Kidney epithelial cell (primary cell): ENCODE measurements around the gene PKD1. TPM values are rescaled to one million over a fixed set of nuclear protein-coding genes. Genes with fewer than 3 reads are reported as not detected.
A peak's percentile ranks its signal among the peaks of the same experiment; 100 is the strongest.
"Not testable (repeated sequence)": the region's sequence is repeated elsewhere in the genome, so short reads cannot be mapped to it uniquely, and the experiment has no call there.

Source experiments
- DNase-seq: peaks from one replicate; pipeline ENCODE4 v3.0.0-alpha.2; 2010; ENCODE audit warnings: low read depth
- H3K27me3 ChIP-seq: 2 replicates; pipeline ENCODE4 v1.6.0; 2011; ENCODE audit warnings: low read length; ENCODE audit not compliant: control insufficient read depth, insufficient read depth
- H3K36me3 ChIP-seq: 2 replicates; pipeline ENCODE4 v1.5.1; 2011; ENCODE audit warnings: low read length; ENCODE audit not compliant: control insufficient read depth, insufficient read depth
- H3K4me3 ChIP-seq: 2 replicates; pipeline ENCODE4 v1.5.1; 2011; ENCODE audit warnings: low read depth, mild to moderate bottlenecking, control low read depth, low read length
- total RNA-seq: library from RNA; depleted of rRNA; stranded (reverse); fragments of >200 nt; gene quantifications from 2 replicates; pipeline ENCODE4 v1.2.3, GENCODE V29; 2015
- TF ChIP-seq, protein P1 (sequence below): IDR thresholded peaks from 2 replicates; pipeline ENCODE4 v1.5.1; 2011; ENCODE audit warnings: mild to moderate bottlenecking, moderate library complexity, low read length, control low read depth, inconsistent platforms; ENCODE audit not compliant: insufficient read depth, poor library complexity, severe bottlenecking

Gene PKD1
- total RNA-seq, 1 donor from 2014 or later: 85.6 TPM

DNA sequence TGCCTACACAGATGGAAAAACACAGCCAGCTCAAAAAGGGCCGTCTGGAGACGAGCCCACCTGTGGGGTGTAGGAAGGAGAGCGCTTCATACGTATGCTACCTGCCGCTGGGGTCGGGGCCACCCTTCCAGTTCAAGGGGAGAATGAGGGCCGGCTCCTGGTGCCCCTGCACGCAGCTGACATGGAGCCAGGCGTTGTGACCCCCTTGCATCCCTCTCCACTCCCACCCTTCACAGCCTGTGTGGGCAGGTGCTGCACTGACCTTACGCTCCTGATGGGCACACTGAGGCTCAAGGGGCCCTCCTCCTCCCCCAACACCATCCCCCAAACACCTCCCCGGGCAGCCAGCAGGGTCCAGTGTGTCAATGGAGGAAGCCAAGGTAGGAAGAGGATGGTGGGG is 10.1 kb downstream of the PKD1 start:
- H3K4me3 ChIP-seq, DNase-seq, H3K36me3 ChIP-seq, H3K27me3 ChIP-seq: not testable (repeated sequence)

DNA sequence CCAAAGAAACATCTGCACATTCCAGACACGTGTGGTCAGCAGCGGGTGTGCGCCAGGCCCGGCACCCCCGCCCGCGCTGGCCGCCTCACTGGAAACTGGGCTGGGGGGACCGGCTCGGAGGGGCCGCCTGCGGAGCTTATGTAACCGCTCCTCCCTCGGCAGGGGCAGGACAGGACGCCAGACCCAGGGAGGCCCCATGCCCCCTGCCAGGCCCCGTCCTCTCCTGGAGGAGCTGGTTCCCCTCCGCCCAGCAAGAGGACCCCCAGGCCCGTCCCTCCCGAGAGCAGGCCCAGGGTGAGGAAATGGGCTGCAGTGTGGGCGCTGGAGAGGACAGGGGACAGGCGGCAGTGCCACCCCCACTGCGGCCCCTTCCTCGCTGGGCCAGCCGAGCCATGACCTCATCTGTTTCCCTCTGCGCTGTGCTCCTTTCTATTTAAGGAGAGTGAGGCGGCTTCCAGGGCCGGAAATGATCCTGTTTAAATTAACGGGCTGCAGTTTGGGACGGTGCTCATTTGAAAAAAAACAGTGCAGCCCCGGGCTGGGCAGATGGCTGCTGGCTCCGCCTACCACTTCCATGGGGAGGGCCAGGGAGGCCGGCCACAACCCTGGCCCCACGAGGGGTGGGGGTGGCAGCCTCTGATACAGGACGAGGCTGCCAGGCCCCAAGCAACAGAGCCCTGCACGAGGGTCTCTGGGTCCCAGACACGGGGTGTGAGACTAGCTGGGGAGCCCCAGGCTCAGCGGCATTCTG is 10.8 kb downstream of the PKD1 start:
- not testable (repeated sequence) for DNase-seq
- peak overlapping the region; percentile 22 for H3K4me3 ChIP-seq

DNA sequence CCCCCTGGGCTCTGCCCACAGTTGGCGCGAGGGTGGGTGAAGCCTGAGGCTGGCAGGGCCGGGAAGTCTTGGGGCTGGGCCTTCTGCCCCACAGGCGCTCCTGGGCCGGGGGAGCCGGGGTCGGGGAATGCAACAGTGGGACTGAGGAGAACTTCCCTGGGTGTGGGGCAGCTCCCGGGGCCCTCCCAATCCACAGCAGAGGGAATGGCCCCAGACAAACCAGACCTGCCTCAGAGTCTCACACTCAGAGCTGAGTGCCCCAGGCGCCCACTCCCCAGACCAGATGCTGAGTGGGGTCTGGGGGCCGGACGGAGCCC is 11.4 kb downstream of the PKD1 start:
- not testable (repeated sequence) for DNase-seq, H3K4me3 ChIP-seq, H3K27me3 ChIP-seq

More for the DNA sequence above, 10.8 kb downstream of the PKD1 start:
- not testable (repeated sequence) for H3K27me3 ChIP-seq, H3K36me3 ChIP-seq

DNA sequence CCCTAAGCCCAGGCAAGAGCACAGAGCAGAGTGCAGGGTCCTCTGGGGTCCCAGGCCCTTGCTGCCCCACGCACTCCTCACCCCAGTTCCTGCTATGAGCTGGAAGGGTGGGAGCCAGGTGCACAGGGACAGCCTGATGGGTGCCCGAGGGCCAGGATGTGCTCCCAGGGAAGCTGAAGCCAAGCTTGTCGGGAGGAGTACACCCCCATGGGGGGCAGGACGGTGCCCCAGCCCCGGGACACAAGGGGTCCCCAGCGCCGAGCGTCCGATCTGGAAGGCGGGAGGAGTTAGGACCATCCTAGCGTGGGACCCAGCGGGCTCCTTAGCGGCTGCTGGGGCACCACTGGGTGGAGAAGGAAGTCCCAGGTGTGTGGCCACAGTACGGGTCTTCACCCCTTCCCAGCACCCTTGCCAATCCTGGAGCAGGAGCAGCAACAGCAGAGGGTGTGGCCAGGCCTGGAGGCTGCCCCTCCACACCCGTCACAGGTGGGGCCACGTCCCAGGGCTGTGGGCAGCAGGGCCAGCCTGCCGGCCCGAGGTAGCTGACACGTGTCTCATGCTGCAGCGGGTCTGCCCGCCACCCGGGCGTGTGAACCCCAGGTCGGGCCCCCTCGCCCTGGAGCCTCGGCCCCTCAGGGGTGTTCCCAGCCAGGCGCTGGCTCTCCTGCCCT is 11.9 kb downstream of the PKD1 start:
- H3K36me3 ChIP-seq, DNase-seq: not testable (repeated sequence)

More for the DNA sequence above, 11.4 kb downstream of the PKD1 start:
- not testable (repeated sequence) for H3K36me3 ChIP-seq

DNA sequence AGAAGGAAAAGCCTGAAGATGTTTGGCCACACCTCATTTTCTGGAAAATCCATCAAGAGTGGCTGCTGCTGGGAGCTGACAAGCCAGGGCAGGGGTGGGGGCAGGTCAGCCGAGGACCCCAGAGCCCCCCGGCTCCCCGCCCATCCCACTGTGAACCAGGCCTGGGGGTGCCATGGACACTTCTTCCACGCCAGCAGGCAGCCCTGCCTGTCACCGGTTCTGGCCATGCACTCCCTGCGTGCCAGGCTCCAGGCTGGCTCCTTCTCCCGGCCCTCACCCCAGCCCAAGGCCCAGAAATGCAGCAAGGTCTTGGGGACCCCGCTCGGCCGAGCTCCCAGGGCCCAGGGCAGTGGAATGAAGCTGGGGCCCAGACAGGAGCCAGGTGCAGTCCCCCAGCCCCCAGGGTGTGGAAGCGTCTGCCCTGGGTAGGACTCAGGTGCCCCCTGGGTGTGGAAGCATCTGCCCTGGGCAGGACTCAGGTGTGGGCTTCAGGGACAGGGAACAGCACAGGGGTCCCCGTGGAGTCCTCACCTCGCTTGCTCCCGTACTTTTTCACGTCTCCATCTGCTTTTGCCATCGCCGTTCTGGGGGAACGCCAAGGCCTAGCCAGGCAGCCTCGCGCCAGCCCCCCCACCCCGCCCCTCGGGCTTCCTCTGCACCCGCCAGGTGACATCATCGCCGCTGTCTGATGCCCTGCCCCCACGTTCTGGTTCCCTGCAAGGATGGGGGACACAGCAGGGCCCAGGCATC is 12.6 kb downstream of the PKD1 start:
- H3K36me3 ChIP-seq, H3K4me3 ChIP-seq, DNase-seq, H3K27me3 ChIP-seq: not testable (repeated sequence)

More for the DNA sequence above, 11.9 kb downstream of the PKD1 start:
- not testable (repeated sequence) for H3K27me3 ChIP-seq, H3K4me3 ChIP-seq

DNA sequence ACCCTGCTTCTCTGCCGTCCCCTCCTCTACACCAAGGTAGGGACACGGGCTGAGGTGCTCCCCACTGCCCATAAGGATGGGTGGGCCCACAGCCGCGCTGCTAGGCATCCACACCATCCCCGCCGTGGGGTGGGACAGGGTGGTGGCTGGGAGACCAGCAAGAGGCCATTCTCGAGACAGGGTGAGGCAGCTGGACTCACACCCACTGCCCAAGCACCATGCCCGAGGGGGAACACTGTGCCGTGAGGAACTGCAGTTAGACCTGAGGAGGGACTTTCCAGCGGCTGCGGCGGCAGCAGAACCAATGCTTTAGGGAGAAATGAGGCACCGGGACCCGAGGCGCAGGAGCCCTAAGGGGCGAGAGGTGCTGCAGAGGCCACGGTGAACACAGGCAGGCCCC is 13.3 kb downstream of the PKD1 start:
- no peak overlapping the region for H3K4me3 ChIP-seq
- TF ChIP-seq, protein P1, sequence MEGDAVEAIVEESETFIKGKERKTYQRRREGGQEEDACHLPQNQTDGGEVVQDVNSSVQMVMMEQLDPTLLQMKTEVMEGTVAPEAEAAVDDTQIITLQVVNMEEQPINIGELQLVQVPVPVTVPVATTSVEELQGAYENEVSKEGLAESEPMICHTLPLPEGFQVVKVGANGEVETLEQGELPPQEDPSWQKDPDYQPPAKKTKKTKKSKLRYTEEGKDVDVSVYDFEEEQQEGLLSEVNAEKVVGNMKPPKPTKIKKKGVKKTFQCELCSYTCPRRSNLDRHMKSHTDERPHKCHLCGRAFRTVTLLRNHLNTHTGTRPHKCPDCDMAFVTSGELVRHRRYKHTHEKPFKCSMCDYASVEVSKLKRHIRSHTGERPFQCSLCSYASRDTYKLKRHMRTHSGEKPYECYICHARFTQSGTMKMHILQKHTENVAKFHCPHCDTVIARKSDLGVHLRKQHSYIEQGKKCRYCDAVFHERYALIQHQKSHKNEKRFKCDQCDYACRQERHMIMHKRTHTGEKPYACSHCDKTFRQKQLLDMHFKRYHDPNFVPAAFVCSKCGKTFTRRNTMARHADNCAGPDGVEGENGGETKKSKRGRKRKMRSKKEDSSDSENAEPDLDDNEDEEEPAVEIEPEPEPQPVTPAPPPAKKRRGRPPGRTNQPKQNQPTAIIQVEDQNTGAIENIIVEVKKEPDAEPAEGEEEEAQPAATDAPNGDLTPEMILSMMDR: no peak
- DNase-seq: no peak
- no peaks in the 10 kb centered on the region for H3K36me3 ChIP-seq
- H3K27me3 ChIP-seq: no peaks in the 10 kb centered on the region

DNA sequence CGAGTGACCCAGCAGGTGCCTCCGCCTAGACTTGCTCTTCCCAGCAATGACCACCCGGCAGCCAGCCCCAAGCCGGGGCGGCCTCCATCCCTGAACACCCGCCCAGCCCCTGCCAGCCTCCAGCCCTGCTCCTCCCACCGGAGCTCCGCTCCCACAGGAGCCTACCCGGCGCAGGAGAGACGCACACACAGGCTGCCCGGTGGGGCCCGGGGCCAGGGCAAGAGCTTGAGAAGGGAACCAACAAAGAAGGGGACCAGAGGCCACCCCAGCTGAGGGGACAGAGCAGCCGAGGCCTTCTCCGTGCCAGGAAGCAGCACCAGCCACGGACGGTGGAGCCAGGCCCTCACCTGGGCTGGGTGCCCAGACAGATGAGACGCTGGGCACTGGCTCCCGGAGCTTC is 13.8 kb downstream of the PKD1 start:
- TF ChIP-seq, protein P1: no peak
- no peak for DNase-seq
- Histone ChIP-seq H3K4me3 (no peak overlapping the region), H3K36me3 (no peaks in the 10 kb centered on the region), H3K27me3 (no peaks in the 10 kb centered on the region)

DNA sequence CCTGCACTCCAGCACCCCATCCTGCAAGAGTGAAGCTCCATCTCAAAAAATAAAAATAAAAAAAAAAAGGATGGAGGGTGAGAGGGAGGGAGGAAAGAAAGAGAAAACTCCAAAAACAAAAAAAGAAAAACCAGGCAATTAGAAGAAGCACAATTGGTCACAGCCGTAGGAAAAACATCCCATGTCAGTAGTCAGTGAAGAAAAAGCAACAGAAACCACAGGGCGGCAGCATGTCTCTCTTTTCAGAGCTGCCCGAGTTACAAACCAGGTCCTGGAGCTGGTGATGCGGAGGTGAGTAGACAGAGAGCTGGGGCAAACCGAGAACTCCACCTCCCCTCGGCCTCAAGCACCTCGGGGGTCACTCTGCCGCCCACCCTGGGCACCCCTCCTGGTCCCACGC is 14.4 kb downstream of the PKD1 start:
- H3K27me3 ChIP-seq, H3K4me3 ChIP-seq, H3K36me3 ChIP-seq, DNase-seq: not testable (repeated sequence)
- TF ChIP-seq, protein P1: peak; percentile 34

DNA sequence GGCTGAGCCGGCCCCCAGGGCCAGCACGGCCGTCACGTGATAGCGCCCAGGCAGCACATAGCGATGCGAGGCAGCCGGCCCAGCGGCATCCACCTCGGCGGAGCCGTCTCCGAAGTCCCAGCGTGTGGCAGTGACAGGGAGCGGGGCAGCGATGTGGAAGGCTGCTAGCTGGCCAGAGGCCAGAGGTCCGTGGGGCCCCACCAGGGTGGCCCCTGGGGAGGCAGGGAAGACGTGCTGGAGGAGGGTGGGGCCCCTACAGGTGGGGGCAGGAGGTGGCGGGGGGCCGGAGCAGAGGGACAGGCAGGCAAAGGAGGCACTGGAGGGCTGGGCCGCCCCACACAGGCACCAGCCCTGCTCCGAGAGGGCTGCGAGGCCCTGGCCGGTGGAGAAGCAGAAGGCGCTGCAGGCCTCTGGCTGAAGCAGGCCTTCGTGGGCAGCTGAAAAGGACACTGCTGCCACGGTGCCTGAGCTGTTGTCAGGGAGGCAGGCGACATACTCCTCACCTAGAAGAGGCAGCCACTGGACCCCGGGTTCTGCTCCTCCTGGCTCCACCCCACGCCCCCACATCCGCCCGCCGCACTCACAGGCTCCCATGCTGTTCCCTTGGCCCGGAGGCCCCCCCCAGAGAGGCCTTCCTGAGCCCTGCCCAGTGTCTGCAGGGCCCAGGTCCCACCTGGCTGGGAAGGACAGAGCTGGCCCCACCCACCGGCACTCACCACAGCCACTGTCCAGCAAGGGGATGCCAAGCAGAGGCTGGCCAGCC is 17.6 kb downstream of the PKD1 start:
- not testable (repeated sequence) for H3K4me3 ChIP-seq, H3K36me3 ChIP-seq, H3K27me3 ChIP-seq, DNase-seq

DNA sequence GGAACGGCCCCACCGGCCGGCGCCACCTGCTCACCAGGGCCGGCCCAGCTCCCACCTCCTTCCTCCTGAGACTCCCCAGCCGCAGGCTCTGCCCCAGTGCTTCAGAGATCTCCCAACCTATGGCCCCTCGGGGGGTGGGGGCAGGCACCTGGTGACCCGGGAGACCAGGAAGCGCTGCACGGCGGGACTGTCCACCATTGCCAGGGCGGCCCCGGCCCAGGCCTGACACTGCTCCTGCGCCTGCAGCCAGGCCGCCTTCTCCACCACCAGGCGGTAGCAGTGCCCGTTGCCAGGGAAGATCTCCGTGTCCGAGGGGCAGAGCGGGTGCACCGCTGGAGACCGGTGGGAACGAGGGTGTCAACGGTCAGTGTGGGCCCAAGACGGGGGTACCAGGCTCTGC is 18.4 kb downstream of the PKD1 start:
- not testable (repeated sequence) for H3K27me3 ChIP-seq, H3K36me3 ChIP-seq, DNase-seq, H3K4me3 ChIP-seq

DNA sequence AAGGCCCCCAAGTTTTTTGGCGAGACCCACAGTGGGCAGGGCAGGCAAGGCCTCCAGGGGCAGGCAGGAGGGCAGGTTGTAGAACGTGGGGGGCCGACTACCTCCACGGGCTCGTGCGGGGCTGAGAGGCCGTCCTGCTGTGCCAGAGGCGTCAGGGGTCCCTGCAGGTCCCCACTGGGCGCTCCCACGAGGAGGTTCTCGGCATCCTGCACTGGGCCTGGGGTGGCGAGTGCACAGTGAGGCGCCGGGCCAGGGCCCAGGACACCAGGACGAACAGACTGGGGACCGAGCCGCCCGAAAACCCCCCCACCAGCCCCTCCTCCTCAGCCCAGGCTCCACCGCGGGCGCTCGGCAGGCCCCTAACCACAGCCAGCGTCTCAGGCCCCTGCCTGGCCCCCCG is 19.3 kb downstream of the PKD1 start:
- not testable (repeated sequence) for H3K4me3 ChIP-seq, H3K27me3 ChIP-seq, H3K36me3 ChIP-seq, DNase-seq
